AG09319 (cell line): ENCODE results near the gene CHRNB4.
"Not testable (repeated sequence)": the region's sequence is repeated elsewhere in the genome, so short reads cannot be mapped to it uniquely, and the experiment has no call there.

Experiments
- DNase-seq: peaks from one replicate; pipeline ENCODE4 v3.0.0-alpha.2; 2010; ENCODE audit warnings: low read depth; ENCODE audit errors: extremely low read depth
- CTCF ChIP-seq: IDR thresholded peaks from 2 replicates; pipeline ENCODE4 v1.5.1; 2011; ENCODE audit warnings: low read depth, mild to moderate bottlenecking, inconsistent platforms, low read length, moderate library complexity

CHRNB4 gene

GRCh38 chr15:78618490-78618934 is 22.5 kb downstream of the CHRNB4 start:
- TF ChIP-seq CTCF = peak; percentile 74
- DNase-seq = peak; percentile 91

GRCh38 chr15:78618064-78618463 is 22.9 kb downstream of the CHRNB4 start:
- no peak for DNase-seq
- TF ChIP-seq CTCF = no peak

- no peak for DNase-seq
- no peak for TF ChIP-seq CTCF
These were observed 23.5 kb downstream of the CHRNB4 start for GRCh38 chr15:78617516-78617915.

- TF ChIP-seq CTCF = no peak
- DNase-seq = no peak
These were observed 23.9 kb downstream of the CHRNB4 start for GRCh38 chr15:78617076-78617475.

GRCh38 chr15:78616506-78616905 is 24.5 kb downstream of the CHRNB4 start:
- no peak for DNase-seq
- no peak for TF ChIP-seq CTCF

GRCh38 chr15:78615151-78615589 is 25.8 kb downstream of the CHRNB4 start:
- DNase-seq = no peak
- no peak for TF ChIP-seq CTCF

- DNase-seq = no peak
- no peak for TF ChIP-seq CTCF
These were observed 27.0 kb downstream of the CHRNB4 start for GRCh38 chr15:78614021-78614420.

GRCh38 chr15:78609551-78609950 is 31.5 kb downstream of the CHRNB4 start:
- DNase-seq = not testable (repeated sequence)
